GM18870 (cell line): Measurements from ENCODE around the gene PNPLA7.

ENCODE experiments used
- ATAC-seq: cut with Tn5 transposase; IDR thresholded peaks from one replicate; pipeline ENCODE4 v1.9.1; 2021; ENCODE audit warnings: moderate library complexity; ENCODE audit not compliant: unreplicated experiment

PNPLA7 gene

DNA sequence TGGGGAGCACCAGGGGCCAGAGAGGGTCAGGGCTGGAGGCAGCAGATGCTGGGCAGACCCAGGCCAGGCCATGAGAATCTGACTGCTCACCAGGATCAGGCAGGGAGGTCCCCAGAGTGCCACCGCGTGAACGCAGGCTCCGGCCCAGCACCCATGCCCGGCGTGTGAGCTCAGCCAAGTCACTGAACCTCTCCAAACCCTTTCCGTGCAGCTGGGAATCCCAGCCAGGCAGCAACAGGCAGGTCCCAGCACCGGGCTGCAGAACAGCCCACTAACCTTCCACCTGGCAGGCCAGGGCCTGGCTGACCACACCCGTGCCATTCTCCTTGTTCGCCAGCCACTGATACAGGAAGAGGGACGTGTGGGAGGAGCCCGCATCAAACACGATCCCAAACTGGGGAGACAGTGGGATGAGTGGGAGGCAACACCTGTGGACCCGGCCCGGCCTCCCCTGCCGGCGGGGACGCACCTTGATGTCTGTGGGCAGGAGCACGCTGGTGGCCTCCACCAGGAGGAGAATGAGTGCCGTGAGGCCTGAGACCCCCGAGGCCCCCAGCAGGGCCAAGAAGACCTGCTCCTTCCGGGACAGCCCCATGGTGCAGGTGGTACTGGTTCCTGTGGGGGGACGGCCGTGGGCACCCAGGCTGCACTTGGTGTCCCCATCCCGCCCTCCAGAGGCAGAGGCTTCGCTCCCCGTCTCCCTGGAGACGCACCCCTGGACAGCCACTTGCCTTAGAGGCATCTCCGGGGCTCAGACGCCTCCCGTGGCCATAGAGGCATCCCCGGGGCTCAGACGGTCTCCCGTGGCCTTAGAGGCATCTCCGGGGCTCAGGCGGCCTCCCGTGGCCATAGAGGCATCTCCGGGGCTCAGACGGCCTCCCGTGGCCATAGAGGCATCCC, 112.3 kb downstream of the PNPLA7 start:
- no peak for ATAC-seq

DNA sequence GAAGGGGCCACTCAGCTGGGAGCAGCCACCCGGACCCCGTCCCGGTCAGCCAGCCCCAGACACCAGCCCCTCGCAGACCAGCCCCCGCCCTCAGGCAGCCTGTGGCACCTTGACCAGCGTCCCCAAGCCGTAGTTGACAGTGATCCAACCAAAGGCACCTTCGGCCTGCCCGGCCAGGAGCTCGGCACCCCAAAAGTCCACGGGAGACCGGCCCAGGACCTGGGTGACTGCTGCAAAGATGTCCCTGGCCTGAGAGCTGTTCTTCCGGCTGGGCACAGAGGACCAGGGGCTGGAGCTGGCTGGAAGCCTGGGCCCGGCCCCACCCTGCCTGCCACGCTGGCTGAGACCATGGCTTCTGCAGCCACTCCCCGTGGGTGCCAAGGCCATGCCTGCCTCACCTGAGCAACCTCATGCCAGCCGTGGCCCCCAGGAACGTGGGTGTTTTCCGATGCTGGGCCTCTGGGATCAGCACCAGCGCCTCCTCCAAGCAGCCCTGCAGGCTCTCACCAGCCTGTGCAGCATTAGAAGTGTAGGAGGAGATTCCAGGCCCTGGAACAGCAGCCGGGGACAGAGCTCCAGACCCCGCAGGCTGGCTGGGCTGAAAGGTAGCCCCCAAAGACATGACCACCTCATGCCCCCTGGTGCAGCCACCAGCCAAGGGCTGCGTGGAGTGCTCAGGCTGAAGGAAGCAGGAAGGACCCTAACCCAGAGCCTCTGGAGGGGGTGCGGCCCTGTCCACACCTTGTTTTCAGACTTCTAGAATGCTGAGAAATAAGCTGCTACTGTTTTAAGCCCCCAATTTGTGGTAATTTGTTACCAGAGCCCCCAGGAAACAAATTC, 113.2 kb downstream of the PNPLA7 start:
- no peak for ATAC-seq

DNA sequence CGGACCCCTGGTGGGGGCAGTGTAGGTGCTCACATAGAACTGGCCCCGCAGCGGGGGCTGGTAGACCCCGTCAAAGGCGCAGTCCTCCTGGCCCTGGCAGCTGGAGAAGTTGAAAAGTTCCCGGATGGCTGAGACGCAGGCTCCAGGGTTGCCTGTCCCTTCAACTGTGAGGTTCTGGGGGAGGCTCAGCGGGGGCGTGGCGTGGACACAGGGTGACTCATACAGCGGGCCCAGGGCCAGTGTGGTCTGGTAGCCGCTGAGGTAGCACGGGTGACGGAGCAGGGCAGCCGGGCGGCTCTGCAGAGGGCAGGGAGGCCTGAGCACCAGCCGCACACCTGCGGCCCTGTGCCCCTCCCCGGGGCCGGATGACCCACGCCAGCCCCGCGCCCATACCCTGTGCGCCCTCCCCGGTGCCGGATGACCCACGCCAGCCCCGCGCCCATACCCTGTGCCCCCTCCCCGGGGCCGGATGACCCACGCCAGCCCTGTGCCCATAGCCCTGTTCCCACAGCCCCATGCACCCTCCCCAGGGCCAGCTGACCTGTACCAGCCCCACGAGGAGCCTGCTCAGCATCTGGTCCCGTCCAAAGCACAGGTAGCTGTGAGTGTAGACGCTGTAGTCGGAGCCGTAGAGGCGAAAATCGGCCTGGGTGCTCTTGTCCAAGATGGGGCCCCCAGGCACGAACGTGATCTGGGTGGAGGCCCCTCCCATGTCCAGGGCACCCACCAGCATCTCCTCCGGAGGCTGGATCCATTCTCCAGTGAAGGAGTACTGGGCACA, 114.0 kb downstream of the PNPLA7 start:
- ATAC-seq, result no peak

DNA sequence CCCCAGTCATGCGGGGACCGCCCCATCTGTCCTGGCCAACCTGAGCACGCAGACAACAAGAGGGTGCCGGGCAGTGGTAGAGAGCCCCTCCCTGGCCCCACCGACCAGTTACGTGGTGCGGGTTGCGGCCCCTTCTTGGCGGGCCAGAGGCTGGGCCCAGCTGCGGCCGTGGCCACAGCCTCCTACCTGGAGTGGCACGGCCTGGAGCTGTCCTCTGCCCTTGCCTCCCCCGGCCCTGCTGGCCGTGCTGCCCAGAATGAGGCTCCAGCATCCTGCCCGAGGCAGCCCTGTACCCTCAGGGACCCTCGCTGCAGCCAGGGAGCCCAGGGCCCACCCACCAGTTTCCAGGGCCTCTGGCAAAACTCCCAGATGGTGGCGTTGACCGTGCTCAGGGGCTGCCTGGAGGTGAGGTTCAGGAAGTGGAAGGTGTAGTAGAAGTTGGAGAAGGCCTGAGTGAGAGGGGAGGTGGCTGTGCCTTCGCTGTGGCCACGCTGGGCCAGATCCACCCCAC, 114.8 kb downstream of the PNPLA7 start:
- no peak for ATAC-seq

DNA sequence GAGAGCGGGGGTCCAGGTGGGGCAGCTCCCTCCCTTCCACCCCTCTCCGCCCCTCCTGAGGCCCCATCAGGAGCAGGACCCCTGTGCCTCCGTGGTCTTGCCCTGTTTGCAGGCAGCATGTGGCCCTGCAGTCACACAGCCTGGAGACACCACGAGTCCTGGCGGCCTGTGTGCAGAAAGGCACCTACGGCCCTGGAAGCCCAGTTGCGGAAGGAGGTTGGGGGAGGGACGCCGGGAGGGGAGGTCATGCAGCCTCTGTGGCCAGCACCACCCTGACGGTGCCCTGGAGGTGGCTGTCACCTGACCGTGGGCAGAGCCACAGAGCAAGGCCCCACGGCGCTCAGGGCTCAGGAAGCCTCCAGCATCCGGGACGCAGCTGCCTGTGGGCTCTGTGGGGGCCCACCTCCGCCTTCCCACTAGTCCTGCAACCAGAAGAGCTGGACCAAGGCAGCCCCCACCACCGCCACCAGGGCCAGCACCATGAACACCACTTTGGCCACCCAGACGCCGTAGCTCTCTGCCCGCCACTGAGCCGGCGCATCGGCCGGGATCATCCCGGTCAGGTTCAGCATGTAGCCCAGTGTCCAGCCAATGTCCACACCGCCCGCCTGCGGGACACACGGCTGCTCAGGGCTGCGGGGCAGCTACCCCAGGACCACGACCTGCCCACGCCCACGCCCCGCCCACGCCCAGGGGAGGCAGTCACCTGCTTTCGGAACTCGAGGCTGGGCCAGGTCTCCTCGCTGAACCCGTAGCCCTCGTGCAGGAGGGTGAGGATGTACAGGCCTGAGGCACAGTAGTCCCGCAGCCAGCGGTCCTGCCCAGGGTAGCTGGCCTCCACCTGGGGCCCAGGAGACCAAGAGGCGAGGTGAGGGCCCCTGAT, 115.5 kb downstream of the PNPLA7 start:
- no peak for ATAC-seq

DNA sequence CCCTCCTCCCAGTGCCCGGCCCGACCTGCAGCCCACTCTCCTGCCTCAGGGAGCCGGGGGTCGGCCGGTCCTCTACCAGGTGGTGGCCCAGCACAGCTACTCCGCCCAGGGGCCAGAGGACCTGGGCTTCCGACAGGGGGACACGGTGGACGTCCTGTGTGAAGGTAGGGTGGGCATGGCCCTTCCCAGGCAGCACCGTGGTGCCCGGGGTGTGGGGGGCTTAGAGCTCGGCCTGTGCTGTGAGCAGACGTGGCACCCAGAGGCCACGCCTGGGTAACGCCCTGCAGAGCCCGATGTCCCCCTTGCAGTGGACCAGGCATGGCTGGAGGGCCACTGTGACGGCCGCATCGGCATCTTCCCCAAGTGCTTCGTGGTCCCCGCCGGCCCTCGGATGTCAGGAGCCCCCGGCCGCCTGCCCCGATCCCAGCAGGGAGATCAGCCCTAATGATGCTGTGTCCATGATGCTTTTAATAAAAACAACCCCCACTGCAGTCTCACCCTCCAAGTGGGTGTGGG, 116.2 kb downstream of the PNPLA7 start:
- no peak for ATAC-seq

DNA sequence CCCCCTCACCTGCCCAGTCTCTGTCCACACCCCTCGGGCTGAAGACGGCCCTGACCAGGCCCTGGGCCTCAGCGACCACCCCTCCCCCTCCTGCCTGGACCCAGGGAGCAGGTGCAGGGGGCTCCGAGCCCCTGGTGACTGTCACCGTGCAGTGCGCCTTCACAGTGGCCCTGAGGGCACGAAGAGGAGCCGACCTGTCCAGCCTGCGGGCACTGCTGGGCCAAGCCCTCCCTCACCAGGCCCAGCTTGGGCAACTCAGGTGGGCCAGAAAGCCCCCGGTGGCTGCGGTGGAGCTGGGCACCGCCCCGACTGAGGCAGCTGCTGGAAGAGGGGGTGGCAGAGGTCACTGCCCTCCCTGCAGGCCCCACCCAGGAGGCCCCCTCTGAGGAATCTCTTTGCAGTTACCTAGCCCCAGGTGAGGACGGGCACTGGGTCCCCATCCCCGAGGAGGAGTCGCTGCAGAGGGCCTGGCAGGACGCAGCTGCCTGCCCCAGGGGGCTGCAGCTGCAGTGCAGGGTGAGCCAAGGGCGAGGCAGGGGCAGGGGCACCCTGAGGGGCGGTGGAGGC, 116.8 kb downstream of the PNPLA7 start:
- ATAC-seq, result no peak

DNA sequence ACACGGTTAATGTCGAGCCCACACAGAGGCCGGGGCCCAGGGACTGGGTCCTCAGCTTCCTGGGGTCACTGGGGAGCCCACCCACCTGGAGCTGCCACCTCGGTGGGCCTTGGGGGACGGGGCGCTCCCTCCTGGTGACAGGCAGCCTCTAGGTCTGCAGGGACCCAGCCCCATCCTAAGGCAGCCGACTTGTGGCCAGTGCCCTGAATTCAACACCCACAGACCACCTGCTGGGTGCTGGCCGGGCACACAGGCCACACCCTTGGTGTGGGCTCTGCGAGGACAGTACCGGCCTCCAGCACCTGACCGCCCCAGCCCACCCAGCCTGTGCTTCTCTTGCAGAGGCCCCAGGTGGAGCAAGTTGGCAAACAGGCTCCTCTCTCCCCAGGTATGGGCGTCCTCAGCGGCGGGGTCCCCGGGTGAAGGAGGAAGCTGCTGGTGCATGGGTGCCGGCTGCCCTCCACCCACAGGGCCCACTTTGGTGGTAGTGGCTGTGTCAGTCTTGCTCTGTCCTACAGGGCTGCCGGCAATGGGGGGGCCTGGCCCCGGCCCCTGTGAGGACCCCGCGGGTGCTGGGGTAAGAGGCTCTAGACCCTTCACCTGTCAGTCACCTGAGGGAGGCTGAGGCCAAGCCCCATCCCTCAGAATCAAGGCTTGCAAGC, 117.4 kb downstream of the PNPLA7 start:
- ATAC-seq, result no peak

DNA sequence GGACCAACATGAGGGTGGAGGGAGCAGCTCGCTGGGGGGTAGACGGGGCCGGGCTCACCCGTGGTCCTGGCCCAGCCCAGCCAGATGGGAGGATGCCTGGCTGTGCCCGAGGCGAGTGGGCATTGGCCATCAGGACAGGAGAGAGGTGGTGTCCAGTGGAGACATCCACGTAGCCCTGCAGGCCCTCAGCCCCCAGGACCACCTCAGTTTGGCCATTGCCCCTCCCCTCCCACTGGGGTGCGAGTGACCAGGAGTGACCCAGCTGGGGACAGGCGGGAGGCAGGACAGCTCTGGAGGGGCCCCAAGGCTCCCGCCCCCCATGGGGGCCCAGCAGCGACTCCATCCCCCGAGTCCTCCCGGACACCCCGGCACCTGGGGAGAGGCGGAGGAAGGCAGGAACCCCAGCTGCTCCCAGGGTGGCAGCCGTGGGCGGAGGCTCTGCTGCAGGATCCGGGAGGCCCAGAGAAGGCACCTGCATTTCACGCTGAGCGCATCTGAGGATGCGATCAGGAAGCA, 118.7 kb downstream of the PNPLA7 start:
- ATAC-seq, result no peak

DNA sequence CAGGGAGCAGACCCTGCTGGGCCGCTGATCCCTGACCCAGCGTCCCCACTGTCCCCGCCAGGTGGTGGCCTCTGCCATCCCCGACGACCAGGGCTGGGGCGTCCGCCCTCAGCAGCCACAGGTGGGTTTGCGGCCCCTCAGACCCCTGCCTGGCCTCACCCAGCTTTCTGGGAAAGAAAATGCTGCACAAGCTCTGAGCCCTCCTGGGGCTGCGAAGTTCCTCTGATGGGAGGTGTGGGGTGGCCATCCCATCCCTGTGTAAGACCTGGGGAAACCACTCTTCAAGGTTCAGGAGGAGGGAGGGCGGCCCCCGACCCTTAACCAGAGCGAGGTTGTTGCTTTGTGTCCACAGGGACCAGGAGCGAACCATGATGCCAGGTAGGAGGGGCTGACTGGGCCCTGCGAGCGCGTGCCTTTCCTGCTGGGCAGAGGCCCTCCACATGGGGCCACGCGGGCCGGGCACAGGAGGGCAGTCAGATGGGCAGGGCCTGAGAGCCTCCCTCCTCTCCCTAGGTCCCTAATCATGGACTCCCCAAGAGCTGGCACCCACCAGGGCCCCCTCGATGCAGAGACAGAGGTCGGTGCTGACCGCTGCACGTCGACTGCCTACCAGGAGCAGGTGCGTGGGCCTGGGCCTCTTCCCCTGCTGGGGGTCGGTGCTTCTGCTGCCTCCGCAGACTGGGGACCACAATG, 119.3 kb downstream of the PNPLA7 start:
- no peak for ATAC-seq

DNA sequence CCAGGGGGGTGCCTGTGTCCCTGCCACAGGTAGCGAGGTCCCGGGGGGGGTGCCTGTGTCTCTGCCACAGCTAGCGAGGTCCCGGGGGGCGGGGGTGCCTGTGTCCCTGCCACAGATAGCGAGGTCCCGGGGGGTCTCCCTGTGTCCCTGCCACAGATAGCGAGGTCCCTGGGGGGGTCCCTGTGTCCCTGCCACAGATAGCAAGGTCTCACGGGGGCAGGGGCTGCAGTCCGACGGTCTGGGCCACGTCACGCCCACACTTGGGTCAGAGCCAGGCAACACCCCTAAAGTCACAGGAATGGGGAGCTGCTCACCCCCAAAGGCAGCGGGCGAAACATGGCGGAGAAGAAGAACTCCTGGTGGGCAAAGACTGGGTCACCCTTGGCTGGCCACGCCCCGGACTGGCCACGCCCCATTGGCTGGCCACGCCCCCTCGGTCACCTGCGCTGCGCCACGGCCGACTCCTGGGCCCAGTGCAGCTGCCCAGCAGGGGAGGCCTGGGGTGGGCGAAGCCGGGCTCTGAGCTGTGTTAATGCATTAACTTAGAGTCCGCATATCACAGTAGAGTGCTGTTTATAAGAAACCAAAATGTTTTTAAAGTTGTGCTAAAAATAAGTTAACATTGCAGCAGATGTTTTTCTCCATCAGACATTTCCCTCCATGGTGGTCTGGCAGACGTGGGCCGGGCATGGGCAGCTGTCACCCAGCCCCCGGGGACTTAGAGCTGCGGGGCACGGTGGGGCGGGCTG, 120.1 kb downstream of the PNPLA7 start:
- no peak for ATAC-seq

DNA sequence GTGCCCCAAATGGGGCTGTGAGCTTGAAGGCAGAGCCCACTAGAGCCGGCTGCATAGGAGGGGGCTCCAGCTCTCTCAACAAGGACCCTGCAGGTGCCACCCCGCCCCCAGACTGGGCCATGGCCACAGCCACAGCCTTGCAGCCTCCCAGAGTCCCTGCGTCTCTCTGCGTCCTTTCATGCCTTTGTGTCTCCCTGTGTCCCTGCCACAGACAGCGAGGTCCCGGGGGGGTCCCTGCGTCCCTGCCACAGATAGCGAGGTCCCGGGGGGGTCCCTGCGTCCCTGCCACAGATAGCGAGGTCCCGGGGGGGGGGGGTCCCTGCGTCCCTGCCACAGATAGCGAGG, 120.7 kb downstream of the PNPLA7 start:
- no peak for ATAC-seq

DNA sequence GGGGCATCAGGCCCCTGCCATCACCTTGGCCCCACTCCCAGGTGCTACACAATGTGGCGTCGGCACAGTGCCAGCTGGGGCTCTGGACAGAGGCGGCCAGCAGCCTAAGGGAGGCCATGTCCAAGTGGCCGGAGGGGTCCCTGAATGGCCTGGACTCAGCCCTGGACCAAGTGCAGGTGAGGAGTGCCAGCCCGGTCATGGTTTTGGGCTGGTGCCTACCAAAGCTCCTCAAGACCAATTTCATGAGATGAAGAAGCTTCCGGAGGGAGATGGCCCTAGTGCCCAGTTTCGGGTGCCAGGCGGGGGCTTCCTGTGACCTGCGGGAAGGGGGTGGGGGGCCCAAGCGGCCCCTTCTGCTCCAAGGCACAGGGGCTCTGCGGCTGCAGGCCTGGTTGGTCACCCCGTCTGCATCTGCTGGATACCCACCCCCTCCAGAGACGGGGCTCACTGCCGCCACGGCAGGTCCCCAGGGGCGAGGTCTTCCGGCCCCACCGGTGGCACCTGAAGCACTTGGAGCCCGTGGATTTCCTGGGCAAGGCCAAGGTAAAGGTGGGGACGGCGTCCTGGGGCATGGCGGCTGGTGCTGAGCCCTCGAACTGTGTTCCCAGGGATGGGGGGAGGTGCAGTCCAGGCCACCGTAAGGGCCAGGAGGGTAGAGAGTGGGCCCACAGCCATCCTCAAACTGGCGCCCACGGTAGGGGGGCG, 121.2 kb downstream of the PNPLA7 start:
- no peak for ATAC-seq

DNA sequence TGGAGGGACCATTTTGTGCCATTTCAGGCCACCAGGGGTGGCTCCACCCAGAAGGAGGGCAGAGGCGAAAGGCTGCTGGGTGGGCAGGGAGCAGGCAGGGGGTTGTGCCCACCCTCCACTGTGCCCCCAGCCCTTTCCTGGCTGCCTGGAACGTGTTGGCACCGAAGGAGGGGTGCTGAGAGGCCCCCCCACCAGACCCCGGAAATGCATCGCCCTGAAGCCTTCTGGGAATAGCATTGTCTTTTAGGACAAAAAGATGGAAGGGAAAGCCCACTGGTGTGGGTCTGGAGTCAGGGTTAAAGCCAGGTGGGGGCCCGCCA, 121.9 kb downstream of the PNPLA7 start:
- ATAC-seq, result no peak

DNA sequence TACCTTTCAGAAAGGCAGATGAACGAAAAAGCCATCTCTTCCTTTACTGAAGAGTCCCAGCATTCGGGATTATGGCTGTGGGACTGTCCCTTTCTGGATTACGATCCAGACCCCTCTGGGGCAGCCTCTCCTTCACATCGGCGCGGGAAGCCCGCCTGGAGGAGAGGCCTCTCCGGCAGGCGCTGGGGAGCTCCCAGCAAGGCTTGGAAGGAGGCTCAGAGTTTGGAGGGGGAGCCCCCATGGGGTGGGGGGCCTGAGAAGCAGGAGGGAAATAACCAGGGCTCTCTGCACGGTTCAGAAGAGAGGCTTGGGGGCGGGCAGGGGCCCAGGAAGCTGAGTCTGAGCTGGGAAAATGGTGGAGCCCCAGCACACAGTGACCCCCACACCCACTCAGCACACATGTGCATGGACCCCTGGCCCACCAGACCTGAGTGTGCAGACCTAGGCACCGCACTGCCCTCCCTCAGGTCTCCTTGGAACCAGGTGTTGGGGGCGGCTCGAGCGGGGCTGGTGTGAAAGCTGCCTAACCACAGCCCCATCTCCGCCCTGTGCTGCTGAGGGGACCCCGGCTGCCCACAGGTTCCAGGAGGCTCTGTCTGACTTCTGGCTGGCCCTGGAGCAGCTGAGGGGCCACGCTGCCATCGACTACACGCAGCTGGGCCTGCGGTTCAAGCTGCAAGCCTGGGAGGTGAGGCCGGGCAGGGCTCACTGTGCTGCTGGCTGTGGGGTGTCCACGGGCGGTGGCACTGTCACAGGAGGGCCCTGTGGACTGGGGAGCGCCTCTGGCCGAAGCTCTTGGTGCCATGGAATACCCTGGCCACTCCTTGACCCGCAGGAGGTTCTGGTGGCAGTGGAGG, 122.5 kb downstream of the PNPLA7 start:
- no peak for ATAC-seq

DNA sequence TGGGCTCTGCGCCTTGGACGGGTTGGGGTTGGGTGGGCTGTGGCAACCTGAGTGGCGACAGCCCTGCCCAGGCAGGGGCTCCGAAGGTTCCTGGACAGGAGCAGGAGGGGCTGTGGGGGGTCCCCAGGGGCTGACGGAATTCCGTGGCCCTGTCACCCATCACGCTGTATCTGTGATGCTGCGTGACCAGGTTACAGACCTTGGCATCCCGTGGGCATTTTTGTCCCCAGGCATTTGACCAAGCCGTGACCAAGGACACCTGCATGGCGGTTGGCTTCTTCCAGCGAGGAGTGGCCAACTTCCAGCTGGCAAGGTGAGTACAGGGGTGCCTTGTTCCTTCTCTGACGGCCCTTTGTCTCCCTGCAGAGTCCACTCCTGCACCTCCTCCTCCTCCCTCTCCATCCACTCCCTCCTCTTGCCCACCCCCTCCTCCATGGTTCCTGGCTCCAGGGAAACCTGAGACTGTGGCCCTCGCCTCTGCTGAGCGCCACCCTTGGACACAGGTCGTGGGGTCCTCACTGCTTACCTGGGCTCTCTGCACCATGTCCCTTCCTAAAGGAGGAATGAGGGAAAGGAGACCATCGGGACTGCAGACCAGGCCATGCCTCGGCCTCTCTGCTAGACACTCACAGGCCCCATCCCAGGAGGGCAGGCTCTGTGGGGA, 124.1 kb downstream of the PNPLA7 start:
- no peak for ATAC-seq
